Thyroid gland (tissue), 4 donors: Measurements from ENCODE around the gene GPBP1L1. TPM values are rescaled to one million over a fixed set of nuclear protein-coding genes. Genes with fewer than 3 reads are reported as not detected.

Source experiments
- DNase-seq, 2 donors: peaks; one replicate each; pipeline ENCODE4 v3.0.0-alpha.2; 2019
- H3K27ac ChIP-seq, 3 donors: fragments of 200-600 bp; sonication (generic); 1 replicate in 2 of 3; 2 replicates in 1 of 3; pipeline ENCODE4 v1.5.1; 2016 to 2019; ENCODE audit warnings: mild to moderate bottlenecking in 1 of 3, moderate library complexity in 1 of 3
- H3K27me3 ChIP-seq: fragments of 200-600 bp; sonication (generic); one replicate; pipeline ENCODE4 v1.5.1; 2019
- H3K36me3 ChIP-seq, 2 donors: fragments of 200-600 bp; sonication (generic); one replicate each; pipeline ENCODE4 v1.5.1; 2016 to 2019
- H3K4me1 ChIP-seq, 2 donors: fragments of 200-600 bp; sonication (generic); one replicate each; pipeline ENCODE4 v1.5.1; 2017 to 2019
- H3K4me3 ChIP-seq, 3 donors: fragments of 200-600 bp; sonication (generic); replicated peaks in 1 of 3; 1 replicate in 2 of 3; 2 replicates in 1 of 3; pipeline ENCODE4 v1.5.1; 2016; ENCODE audit warnings: mild to moderate bottlenecking in 1 of 3
- H3K9me3 ChIP-seq: fragments of 200-600 bp; sonication (generic); one replicate; pipeline ENCODE4 v1.5.1; 2017
- POLR2A ChIP-seq, 2 donors: fragments of 450-650 bp; IDR thresholded peaks; one replicate each; pipeline ENCODE4 v1.6.1; 2017; ENCODE audit warnings: antibody characterized with exemption in 2 of 2, mild to moderate bottlenecking in 2 of 2, moderate library complexity in 1 of 2
- WGBS, 2 donors: methylation state at CpG; one replicate each; pipeline ENCODE4 v1.1.5; 2017; 5-methylcytosine and 5-hydroxymethylcytosine counted together
- intact Hi-C: fragments of 100-400 bp; cut with DNase I; formaldehyde crosslinking; loops from one replicate; pipeline ENCODE4 v1.15.1; 2023
- total RNA-seq, 4 donors: library from RNA; depleted of rRNA; stranded (reverse); fragments of >200 nt; gene quantifications; one replicate each; pipeline ENCODE4 v1.2.3, GENCODE V29; 2016
- TF ChIP-seq, protein P1 (sequence below), 6 experiments: fragments of 200-600 bp in 3 of 6; fragments of 450-650 bp in 3 of 6; sonication (generic) in 3 of 6; IDR thresholded peaks; one replicate each; pipeline ENCODE4 v1.5.1; 2016 to 2019; ENCODE audit warnings: antibody characterized with exemption in 6 of 6, mild to moderate bottlenecking in 2 of 6, inconsistent platforms in 1 of 6, moderate library complexity in 1 of 6

GPBP1L1 gene
- total RNA-seq, 4 donors from 2014 or later = 146 to 220 (median 176) TPM

DNA sequence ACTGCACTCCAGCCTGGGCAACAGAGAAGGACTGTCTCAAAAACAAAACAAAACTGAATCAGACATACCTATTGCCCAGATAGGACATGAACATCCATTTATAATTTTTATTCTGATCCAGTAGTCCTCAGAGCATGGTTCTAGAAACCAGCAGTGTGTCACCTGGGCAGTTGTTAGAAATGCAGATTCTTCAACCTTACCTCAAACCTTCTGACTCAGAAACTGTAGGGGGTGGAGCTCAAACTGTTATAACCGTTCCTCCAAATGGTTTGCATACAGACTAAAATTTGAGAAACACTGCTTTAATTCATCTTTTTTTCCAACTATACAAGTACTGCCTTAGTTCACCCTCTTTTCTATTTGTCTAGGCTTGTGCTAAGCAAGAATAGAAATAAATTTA lies 96.5 kb downstream of the GPBP1L1 start:
- intact Hi-C loops = no loop called here

DNA sequence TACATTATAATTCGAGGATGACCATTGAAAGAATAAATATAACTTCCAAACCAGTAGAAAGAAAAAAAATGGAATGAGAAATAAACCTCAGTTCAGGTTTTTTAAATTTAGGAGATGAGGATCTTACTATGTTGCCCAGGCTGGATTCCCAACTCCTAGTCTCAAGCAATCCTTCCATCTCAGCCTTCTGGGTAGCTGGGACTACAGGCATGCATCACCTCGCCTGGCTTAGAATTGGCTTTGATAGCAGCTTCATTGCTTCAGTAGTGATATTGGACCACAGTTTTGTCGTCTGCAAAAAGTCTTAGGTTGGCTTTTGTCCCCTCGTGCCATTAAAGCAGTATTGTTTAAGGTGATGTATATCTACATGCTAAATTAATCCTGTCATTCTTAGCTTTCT lies 99.6 kb downstream of the GPBP1L1 start:
- Histone ChIP-seq H3K4me3 (no peak overlapping the region), H3K9me3 (no peaks in the 10 kb centered on the region), H3K36me3 (no peaks in the 10 kb centered on the region), H3K4me1 (peaks cover 27 to 30% of the 10 kb centered on the region in 2 donors), H3K27ac (no peak overlapping the region), H3K27me3 (no peaks in the 10 kb centered on the region)
- TF ChIP-seq POLR2A (IDR thresholded peaks at IDR 0.05) = no peak
- TF ChIP-seq, protein P1, sequence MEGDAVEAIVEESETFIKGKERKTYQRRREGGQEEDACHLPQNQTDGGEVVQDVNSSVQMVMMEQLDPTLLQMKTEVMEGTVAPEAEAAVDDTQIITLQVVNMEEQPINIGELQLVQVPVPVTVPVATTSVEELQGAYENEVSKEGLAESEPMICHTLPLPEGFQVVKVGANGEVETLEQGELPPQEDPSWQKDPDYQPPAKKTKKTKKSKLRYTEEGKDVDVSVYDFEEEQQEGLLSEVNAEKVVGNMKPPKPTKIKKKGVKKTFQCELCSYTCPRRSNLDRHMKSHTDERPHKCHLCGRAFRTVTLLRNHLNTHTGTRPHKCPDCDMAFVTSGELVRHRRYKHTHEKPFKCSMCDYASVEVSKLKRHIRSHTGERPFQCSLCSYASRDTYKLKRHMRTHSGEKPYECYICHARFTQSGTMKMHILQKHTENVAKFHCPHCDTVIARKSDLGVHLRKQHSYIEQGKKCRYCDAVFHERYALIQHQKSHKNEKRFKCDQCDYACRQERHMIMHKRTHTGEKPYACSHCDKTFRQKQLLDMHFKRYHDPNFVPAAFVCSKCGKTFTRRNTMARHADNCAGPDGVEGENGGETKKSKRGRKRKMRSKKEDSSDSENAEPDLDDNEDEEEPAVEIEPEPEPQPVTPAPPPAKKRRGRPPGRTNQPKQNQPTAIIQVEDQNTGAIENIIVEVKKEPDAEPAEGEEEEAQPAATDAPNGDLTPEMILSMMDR (IDR thresholded peaks at IDR 0.05) = no peak
- 84 to 87% methylated on average over 4 of the region's 4 CpGs for WGBS, 2 donors
- DNase-seq = no peak
- intact Hi-C loops = no loop called here

More for the DNA sequence above, 96.5 kb downstream of the GPBP1L1 start:
- Histone ChIP-seq H3K9me3 (no peaks in the 10 kb centered on the region), H3K27ac (peak overlapping the region; percentile 36 to 85 (median 81)), H3K4me3 (no peak overlapping the region), H3K36me3 (no peaks in the 10 kb centered on the region), H3K4me1 (peaks cover 23 to 30% of the 10 kb centered on the region in 2 donors), H3K27me3 (no peaks in the 10 kb centered on the region)
- WGBS, 2 donors = 62 to 66% methylated on average over 1 of the region's 1 CpG
- DNase-seq = no peak
- TF ChIP-seq, protein P1 (IDR thresholded peaks at IDR 0.05) = no peak
- no peak for TF ChIP-seq POLR2A (IDR thresholded peaks at IDR 0.05)

DNA sequence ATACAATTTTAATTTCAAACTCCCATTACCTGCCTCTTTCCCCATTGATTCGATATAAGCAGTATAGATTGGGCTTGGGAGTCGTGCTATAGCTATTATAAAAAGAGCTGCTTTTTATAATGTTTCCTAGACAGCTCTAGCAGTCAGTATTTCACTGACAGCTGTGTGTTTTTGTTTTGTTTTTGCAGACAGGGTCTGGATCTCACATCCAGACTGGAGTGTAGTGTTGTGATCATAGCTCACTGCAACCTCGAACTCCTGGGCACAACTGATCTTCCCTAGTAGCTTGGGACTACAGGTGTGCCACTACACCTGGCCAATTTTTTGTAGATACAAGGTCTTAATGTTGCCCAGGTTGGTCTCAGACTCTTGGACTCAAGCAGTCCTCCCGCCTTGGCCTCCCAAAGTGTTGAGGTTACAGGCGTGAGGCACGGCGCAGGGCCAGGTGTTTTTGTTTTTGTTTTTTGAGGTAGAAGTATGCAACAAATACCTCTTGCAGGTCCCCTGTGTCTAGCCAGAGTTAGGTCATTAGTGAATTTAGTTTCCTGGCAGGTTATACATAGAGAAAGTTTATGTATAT lies 100.7 kb downstream of the GPBP1L1 start:
- intact Hi-C loops = no loop called here
- Histone ChIP-seq H3K27ac (peak overlapping the region in 1 of 3 donors; percentile 5), H3K4me1 (peaks cover 17 to 21% of the 10 kb centered on the region in 2 donors), H3K27me3 (no peaks in the 10 kb centered on the region), H3K36me3 (no peaks in the 10 kb centered on the region), H3K4me3 (peak overlapping the region in 1 of 3 donors; percentile 98), H3K9me3 (no peaks in the 10 kb centered on the region)
- 45 to 46% methylated on average over 7 of the region's 7 CpGs for WGBS, 2 donors
- TF ChIP-seq POLR2A (IDR thresholded peaks at IDR 0.05) = no peak
- TF ChIP-seq, protein P1 (IDR thresholded peaks at IDR 0.05) = no peak
- DNase-seq = no peak

DNA sequence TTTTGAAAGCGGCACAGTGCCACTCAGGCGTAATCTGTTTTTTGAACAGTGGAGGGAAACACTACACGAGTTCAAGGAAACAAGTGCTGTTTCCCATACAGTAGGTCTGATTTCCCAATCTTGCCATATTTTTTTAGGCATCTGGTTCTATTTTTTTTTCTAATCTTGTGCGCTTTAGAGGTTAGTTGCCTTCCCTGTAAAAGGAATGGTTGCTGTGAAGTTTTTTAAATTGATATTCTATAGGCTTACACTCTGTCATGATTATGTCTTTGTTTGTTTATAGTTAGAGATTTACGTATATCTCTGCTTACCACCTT lies 101.3 kb downstream of the GPBP1L1 start:
- no peaks in the 10 kb centered on the region for H3K9me3 ChIP-seq
- no peaks in the 10 kb centered on the region for H3K36me3 ChIP-seq
- H3K27me3 ChIP-seq = no peaks in the 10 kb centered on the region
- H3K27ac ChIP-seq = peak overlapping the region in 1 of 3 donors; percentile 5
- peak overlapping the region; percentile 33 to 98 (median 49) for H3K4me3 ChIP-seq
- DNase-seq = peak in 1 of 2 donors; percentile 68
- H3K4me1 ChIP-seq = peaks cover 17 to 20% of the 10 kb centered on the region in 2 donors
- 0 to 1% methylated on average over 5 of the region's 5 CpGs for WGBS, 2 donors
- intact Hi-C loops = no loop called here
- no peak for TF ChIP-seq POLR2A (IDR thresholded peaks at IDR 0.05)
- TF ChIP-seq, protein P1 (IDR thresholded peaks at IDR 0.05) = no peak

DNA sequence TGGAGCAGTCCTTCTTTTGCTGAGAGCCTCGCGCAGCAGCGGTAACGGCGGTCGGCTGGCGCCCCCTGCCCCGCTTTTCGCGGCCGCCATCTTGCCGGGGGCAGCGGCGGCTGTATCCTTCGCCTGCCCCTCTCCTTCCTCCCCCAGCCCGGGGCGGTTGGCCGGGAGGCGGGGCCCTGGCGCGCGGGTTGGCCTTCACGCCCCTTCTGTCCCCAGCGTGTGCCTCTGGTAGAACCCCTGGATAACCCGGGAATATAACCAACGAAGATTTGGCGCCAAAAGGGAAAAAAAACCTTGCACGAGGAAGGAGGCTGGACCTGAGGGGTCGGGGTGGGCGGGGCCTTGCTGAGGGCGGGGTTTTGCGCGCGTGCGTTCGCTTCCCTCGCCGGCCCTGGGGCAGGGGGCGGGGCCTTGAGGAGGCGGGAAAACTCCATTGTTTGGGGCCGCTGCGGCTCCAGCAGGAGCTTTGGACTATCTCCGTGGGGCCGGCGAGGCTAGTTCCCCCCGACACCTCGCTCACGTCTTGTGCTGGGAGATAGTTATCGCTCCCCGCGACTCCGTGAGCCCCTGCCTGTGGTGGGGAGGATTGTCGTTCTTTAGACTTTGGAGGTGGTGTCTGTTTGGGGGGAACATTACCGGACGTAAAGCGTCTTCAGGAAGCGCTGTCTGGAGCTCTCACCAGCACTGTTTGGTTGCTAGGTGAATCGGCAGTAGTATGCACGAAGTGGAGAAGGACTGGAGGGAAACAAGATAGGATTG lies 101.8 kb downstream of the GPBP1L1 start:
- H3K27me3 ChIP-seq = no peaks in the 10 kb centered on the region
- WGBS, 2 donors = 0% methylated on average over 12 to 46 of the region's 59 CpGs
- peaks cover 15 to 17% of the 10 kb centered on the region in 2 donors for H3K4me1 ChIP-seq
- H3K36me3 ChIP-seq = no peaks in the 10 kb centered on the region
- DNase-seq = peak; percentile 85 to 88
- intact Hi-C loops = no loop called here
- no peaks in the 10 kb centered on the region for H3K9me3 ChIP-seq
- H3K27ac ChIP-seq = peak overlapping the region; percentile 74 to 94 (median 77)
- peak overlapping the region; percentile 49 to 99 (median 98) for H3K4me3 ChIP-seq
- TF ChIP-seq POLR2A (IDR thresholded peaks at IDR 0.05) = peak in 1 of 2 donors; percentile 23
- TF ChIP-seq, protein P1 (IDR thresholded peaks at IDR 0.05) = no peak
